Panc1 (cell line): ENCODE measurements around the gene PTPRCAP. TPM values are rescaled to one million over a fixed set of nuclear protein-coding genes. Genes with fewer than 3 reads are reported as not detected.
A peak's percentile ranks its signal among the peaks of the same experiment; 100 is the strongest.

Experiments used
- ATAC-seq: fragments of 200-7000 bp; cut with Tn5 transposase; 2 replicates; pipeline ENCODE4 v1.9.1; 2020; ENCODE audit warnings: mild to moderate bottlenecking, moderate library complexity
- BruUV-seq: library from RNA; stranded (reverse); fragments of 400-500 nt; replicated peaks from 2 replicates; lab custom pipeline; 2021; lab: Mats Ljungman, UMichigan
- CTCF ChIA-PET: fragments of 300-600 bp; sonication (Branson Sonifier 250); formaldehyde crosslinking; loops from one replicate; lab custom pipeline; 2022; ENCODE audit warnings: antibody characterized with exemption; lab: Charles Lee
- POLR2A ChIA-PET: fragments of 300-600 bp; sonication (Branson Sonifier 250); formaldehyde crosslinking; loops from one replicate; lab custom pipeline; 2022; ENCODE audit warnings: antibody characterized with exemption; lab: Charles Lee
- DNase-seq: peaks from one replicate; pipeline ENCODE4 v3.0.0-alpha.2; 2010; ENCODE audit warnings: low read depth, low spot score
- H3K27ac ChIP-seq: 2 replicates; pipeline ENCODE4 v1.5.1; 2011; ENCODE audit warnings: mild to moderate bottlenecking, low read length, inconsistent platforms
- H3K27me3 ChIP-seq: fragments of 200-500 bp; sonication (Bioruptor generic); 2 replicates; pipeline ENCODE4 v1.6.0; 2014; ENCODE audit warnings: low read length, inconsistent platforms; ENCODE audit not compliant: control insufficient read depth, insufficient read depth
- H3K36me3 ChIP-seq: fragments of 200-500 bp; sonication (Bioruptor generic); 2 replicates; pipeline ENCODE4 v1.5.1; 2014; ENCODE audit warnings: inconsistent platforms, mild to moderate bottlenecking, low read length, moderate library complexity; ENCODE audit not compliant: control insufficient read depth, insufficient read depth
- H3K4me1 ChIP-seq: 2 replicates; pipeline ENCODE4 v1.5.1; 2011; ENCODE audit warnings: inconsistent platforms, mild to moderate bottlenecking, low read length, moderate library complexity; ENCODE audit not compliant: control insufficient read depth, insufficient read depth
- H3K4me3 ChIP-seq, 2 experiments: 2 replicates each; pipeline ENCODE4 v1.5.1; 2011 to 2012; ENCODE audit warnings: low read depth in 2 of 2, low read length in 2 of 2, mild to moderate bottlenecking in 2 of 2, inconsistent platforms in 1 of 2, moderate library complexity in 1 of 2
- H3K9me3 ChIP-seq: fragments of 200-500 bp; sonication (Bioruptor generic); 2 replicates; pipeline ENCODE4 v1.5.1; 2014; ENCODE audit warnings: low read depth, mild to moderate bottlenecking, inconsistent platforms, low read length, moderate library complexity; ENCODE audit not compliant: control insufficient read depth, insufficient read depth
- CTCF ChIP-seq: fragments of 450-650 bp; IDR thresholded peaks from 2 replicates; pipeline ENCODE4 v1.5.1; 2017; ENCODE audit warnings: mild to moderate bottlenecking
- POLR2AphosphoS5 ChIP-seq: IDR thresholded peaks from 2 replicates; pipeline ENCODE4 v1.6.1; 2012; ENCODE audit warnings: mild to moderate bottlenecking, low read depth, low read length, moderate library complexity
- REST ChIP-seq, 2 experiments: IDR thresholded peaks; 2 replicates each; pipeline ENCODE4 v1.6.1; 2011 to 2012; ENCODE audit warnings: low read depth in 2 of 2, control low read depth in 1 of 2, low read length in 1 of 2, mild to moderate bottlenecking in 1 of 2, moderate library complexity in 1 of 2; ENCODE audit not compliant: insufficient read depth in 1 of 2
- SIN3A ChIP-seq: IDR thresholded peaks from 2 replicates; pipeline ENCODE4 v1.6.1; 2012; ENCODE audit warnings: low read depth, mild to moderate bottlenecking, low read length, moderate library complexity, borderline replicate concordance; ENCODE audit not compliant: insufficient read depth
- TCF7L2 ChIP-seq: IDR thresholded peaks from 2 replicates; pipeline ENCODE4 v1.6.1; 2011; ENCODE audit warnings: mild to moderate bottlenecking, low read depth, low read length, inconsistent platforms
- in situ Hi-C: cut with HindIII; loops from 2 replicates; pipeline ENCODE4 v1.10.0; 2016; ENCODE audit warnings: low sequenced_read_pairs, low pct_unique_long_range_greater_than_20kb
- intact Hi-C: fragments of 100-400 bp; cut with micrococcal nuclease; formaldehyde crosslinking; loops from one replicate; pipeline ENCODE4 v1.10.0; 2022; ENCODE audit not compliant: unreplicated experiment
- total RNA-seq: library from RNA; stranded (reverse); gene quantifications from one replicate; pipeline ENCODE4 v1.2.1, GENCODE V29; 2021; ENCODE audit not compliant: unreplicated experiment

PTPRCAP gene
- total RNA-seq, 1 experiment from 2014 or later, result 0.82 TPM

- H3K27ac ChIP-seq, result peak overlapping the region; percentile 25; the same call in 1 of the 2 replicates
- ATAC-seq (no peak), DNase-seq (no peak)
- no peak overlapping the region for H3K4me3 ChIP-seq
- ChIA-PET POLR2A (no interaction called here), CTCF (interaction anchor here (0.5 to 0.6 kb wide), 3 partner anchors 31 to 69 kb away, joined by 3 to 5 read pairs (median 3); no protein-coding TSS in a partner anchor)
- intact Hi-C loops, result no loop called here
- H3K27me3 ChIP-seq, result no peaks in the 10 kb centered on the region
- no TSS peak for BruUV-seq
- peaks cover 2% of the 10 kb centered on the region; the same call in 1 of the 2 replicates for H3K36me3 ChIP-seq
- in situ Hi-C loops, result no loop called here
- no peak for TF ChIP-seq TCF7L2
- TF ChIP-seq SIN3A, result no peak
- TF ChIP-seq CTCF, result no peak
- TF ChIP-seq POLR2AphosphoS5, result no peak
- TF ChIP-seq REST (IDR thresholded peaks at IDR 0.05; ENCODE audit: insufficient read depth in 1 of 2, low read depth in 2 of 2, low read length in 1 of 2), result no peak
- H3K9me3 ChIP-seq, result no peaks in the 10 kb centered on the region
- peaks cover 78% of the 10 kb centered on the region for H3K4me1 ChIP-seq
Measured at GRCh38 chr11:67437809-67438157, 301 bp upstream of the PTPRCAP start.

GRCh38 chr11:67436459-67437081, 912 bp downstream of the PTPRCAP start:
- no peak for DNase-seq
- Histone ChIP-seq H3K36me3 (peaks cover 2% of the 10 kb centered on the region; the same call in 1 of the 2 replicates), H3K27me3 (no peaks in the 10 kb centered on the region), H3K4me1 (peaks cover 68% of the 10 kb centered on the region), H3K9me3 (no peaks in the 10 kb centered on the region), H3K4me3 (no peak overlapping the region), H3K27ac (peak overlapping the region; percentile 40)
- in situ Hi-C loops, result no loop called here
- BruUV-seq, result no TSS peak
- TF ChIP-seq SIN3A, result no peak
- peak; percentile 43 for TF ChIP-seq POLR2AphosphoS5
- intact Hi-C loops, result no loop called here
- peak; percentile 10 for ATAC-seq
- ChIA-PET POLR2A (interaction anchor here (0.6 to 0.8 kb wide), 2 partner anchors 28 to 35 kb away, joined by 3 to 4 read pairs; partner anchors contain the start of gene PPP1CA), CTCF (interaction anchor here (0.5 to 0.8 kb wide), 3 partner anchors 32 to 92 kb away, joined by 3 to 4 read pairs (median 4); no protein-coding TSS in a partner anchor)
